Thoracic aorta (tissue), 2 donors: ENCODE results near the gene GNAS-AS1. TPM values are rescaled to one million over a fixed set of nuclear protein-coding genes. Genes with fewer than 3 reads are reported as not detected.

Source experiments
- ATAC-seq: fragments of 150-250 bp; one replicate; pipeline ENCODE4 v1.8.0; 2017; ENCODE audit warnings: low read depth; ENCODE audit not compliant: insufficient number of reproducible peaks, low FRiP score
- DNase-seq: peaks from one replicate; pipeline ENCODE4 v3.0.0-alpha.2; 2020; ENCODE audit warnings: low spot score
- H3K27ac ChIP-seq, 2 donors: fragments of 200-600 bp; sonication (generic); 1 replicate in 1 of 2; 2 replicates in 1 of 2; pipeline ENCODE4 v1.5.1; 2016; ENCODE audit warnings: mild to moderate bottlenecking in 2 of 2, moderate library complexity in 2 of 2
- H3K27me3 ChIP-seq: fragments of 200-600 bp; sonication (generic); replicated peaks from 2 replicates; pipeline ENCODE4 v1.6.0; 2016; ENCODE audit warnings: mild to moderate bottlenecking; ENCODE audit not compliant: insufficient read depth
- H3K36me3 ChIP-seq: fragments of 200-600 bp; sonication (generic); one replicate; pipeline ENCODE4 v1.5.1; 2016
- H3K4me1 ChIP-seq, 2 donors: fragments of 200-600 bp; sonication (generic); 1 replicate in 1 of 2; 2 replicates in 1 of 2; pipeline versions ENCODE4 v1.5.1 to v1.6.0; 2016; ENCODE audit warnings: low read depth in 2 of 2, mild to moderate bottlenecking in 1 of 2; ENCODE audit not compliant: control insufficient read depth in 1 of 2
- H3K4me3 ChIP-seq: fragments of 200-600 bp; sonication (generic); 2 replicates; pipeline ENCODE4 v1.5.1; 2016; ENCODE audit warnings: mild to moderate bottlenecking
- H3K9me3 ChIP-seq: fragments of 200-600 bp; sonication (generic); 2 replicates; pipeline ENCODE4 v1.5.1; 2016
- total RNA-seq, 2 donors: library from RNA; depleted of rRNA; stranded (reverse); fragments of >200 nt; gene quantifications; one replicate each; pipeline versions ENCODE4 v1.1.0 to v1.2.3, GENCODE V29; 2016
- TF ChIP-seq, protein P1 (sequence below): fragments of 200-600 bp; sonication (generic); IDR thresholded peaks from one replicate; pipeline ENCODE4 v1.5.1; 2019; ENCODE audit warnings: antibody characterized with exemption

The GNAS-AS1 gene
- total RNA-seq, 2 donors from 2014 or later, result 0.21 to 0.81 TPM

DNA sequence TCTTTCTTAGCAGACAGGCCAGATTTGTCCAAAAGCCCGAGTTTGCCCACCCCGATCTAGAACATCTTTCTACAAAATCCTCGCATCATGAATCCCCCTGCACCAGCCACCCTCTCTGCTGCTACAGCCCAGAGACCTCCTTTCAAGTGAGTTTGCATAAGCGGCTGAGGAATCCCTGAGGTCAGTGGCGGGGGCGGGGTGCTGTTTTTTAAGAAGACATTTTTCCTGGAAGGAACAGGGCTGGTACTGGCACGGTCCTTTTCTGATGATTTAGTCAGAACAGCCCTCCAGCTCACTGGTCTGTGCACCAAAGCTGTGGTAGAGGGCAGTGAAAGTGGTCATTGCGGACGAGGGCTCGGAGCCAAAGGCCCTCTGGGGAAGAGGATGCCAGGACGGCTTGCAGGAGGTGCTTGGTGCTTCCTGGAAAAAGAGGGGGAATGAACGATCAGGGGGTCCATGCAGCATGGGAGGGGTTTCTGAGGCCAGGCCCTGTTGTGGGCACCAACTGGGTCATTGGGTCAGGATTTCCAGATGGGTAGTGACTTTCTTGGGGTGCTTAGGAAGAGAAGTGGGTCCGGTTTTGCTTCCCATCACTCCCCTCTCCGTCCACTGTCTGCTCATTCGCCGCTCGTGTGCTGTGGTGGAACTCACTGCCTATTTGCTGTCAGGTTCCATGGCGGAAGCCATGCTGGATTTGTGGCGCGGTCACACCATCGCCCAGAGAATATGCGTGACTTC lies 50.4 kb downstream of the GNAS-AS1 start:
- no peaks in the 10 kb centered on the region for H3K4me1 ChIP-seq
- DNase-seq, result no peak
- no peaks in the 10 kb centered on the region for H3K36me3 ChIP-seq
- no peak for ATAC-seq
- H3K4me3 ChIP-seq, result no peak overlapping the region
- no peaks in the 10 kb centered on the region for H3K27me3 ChIP-seq
- H3K27ac ChIP-seq, result no peak overlapping the region
- no peaks in the 10 kb centered on the region for H3K9me3 ChIP-seq
- TF ChIP-seq, protein P1, sequence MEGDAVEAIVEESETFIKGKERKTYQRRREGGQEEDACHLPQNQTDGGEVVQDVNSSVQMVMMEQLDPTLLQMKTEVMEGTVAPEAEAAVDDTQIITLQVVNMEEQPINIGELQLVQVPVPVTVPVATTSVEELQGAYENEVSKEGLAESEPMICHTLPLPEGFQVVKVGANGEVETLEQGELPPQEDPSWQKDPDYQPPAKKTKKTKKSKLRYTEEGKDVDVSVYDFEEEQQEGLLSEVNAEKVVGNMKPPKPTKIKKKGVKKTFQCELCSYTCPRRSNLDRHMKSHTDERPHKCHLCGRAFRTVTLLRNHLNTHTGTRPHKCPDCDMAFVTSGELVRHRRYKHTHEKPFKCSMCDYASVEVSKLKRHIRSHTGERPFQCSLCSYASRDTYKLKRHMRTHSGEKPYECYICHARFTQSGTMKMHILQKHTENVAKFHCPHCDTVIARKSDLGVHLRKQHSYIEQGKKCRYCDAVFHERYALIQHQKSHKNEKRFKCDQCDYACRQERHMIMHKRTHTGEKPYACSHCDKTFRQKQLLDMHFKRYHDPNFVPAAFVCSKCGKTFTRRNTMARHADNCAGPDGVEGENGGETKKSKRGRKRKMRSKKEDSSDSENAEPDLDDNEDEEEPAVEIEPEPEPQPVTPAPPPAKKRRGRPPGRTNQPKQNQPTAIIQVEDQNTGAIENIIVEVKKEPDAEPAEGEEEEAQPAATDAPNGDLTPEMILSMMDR, result no peak

DNA sequence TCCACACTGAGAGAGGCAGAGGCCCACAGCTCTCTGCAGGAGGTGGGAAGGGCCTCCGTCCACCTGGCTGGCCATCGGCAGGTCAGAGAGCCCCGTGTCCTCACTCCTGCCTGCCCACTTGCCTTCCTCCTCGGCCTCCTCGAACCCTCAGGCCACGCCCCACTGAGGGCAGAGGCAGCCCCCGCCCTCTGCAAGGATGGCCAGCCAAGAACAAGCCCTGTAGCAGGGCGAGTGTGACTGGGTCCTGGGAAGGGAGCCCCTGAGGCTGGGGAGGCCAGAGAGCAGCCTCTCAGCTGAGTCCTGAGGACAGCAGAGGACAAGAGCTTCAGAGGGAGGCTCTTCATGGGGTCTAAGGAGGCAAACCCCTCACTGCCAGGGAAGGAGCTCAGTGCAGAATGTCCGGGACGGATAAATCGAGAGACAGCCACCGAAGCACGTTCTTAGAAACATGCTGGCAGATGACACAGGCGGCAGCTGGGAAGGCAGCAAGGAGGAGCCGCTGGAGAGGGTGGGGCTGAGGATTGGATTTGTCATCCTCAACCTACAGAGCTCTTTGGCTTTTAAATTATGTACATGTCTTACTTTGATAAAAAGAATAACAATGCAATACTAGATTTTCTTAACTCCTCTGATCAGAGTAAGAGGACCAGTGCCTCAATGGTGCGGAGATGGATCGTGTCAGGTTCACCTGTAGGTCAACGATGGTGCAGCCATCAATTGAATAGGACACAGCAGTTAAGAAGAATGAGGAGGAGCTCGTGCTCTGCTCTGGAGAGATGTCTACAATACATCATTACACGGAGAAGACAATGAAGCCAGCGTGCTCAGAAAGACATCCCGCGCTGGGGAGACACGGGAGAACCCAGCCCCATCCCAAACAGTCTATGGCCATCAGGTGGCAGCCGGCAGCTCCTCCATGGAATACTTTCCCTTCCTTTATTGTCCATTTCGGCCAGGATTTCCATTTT lies 53.0 kb downstream of the GNAS-AS1 start:
- TF ChIP-seq, protein P1, result no peak
- Histone ChIP-seq H3K4me1 (no peaks in the 10 kb centered on the region), H3K27ac (no peak overlapping the region), H3K4me3 (no peak overlapping the region), H3K9me3 (no peaks in the 10 kb centered on the region), H3K27me3 (no peaks in the 10 kb centered on the region), H3K36me3 (no peaks in the 10 kb centered on the region)
- no peak for DNase-seq
- ATAC-seq, result no peak

DNA sequence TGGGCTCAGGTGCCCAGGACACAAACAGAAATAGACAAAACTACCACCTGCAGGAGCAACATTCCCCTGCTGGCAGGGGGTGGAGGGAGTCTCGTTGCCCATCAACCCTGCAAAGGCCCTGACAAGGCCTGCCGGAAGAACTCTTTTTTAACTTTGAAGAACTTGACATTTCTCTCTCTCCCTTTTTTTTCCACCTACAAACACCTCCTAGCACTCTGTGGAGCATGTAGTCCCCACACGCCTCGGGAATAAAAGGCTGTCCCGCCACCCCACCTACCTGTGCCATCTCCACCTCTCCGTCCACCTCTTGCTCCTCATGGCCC lies 54.8 kb downstream of the GNAS-AS1 start:
- Histone ChIP-seq H3K4me1 (no peaks in the 10 kb centered on the region), H3K36me3 (no peaks in the 10 kb centered on the region), H3K9me3 (no peaks in the 10 kb centered on the region), H3K4me3 (no peak overlapping the region), H3K27me3 (no peaks in the 10 kb centered on the region), H3K27ac (no peak overlapping the region)
- TF ChIP-seq, protein P1, result no peak
- no peak for DNase-seq
- no peak for ATAC-seq

DNA sequence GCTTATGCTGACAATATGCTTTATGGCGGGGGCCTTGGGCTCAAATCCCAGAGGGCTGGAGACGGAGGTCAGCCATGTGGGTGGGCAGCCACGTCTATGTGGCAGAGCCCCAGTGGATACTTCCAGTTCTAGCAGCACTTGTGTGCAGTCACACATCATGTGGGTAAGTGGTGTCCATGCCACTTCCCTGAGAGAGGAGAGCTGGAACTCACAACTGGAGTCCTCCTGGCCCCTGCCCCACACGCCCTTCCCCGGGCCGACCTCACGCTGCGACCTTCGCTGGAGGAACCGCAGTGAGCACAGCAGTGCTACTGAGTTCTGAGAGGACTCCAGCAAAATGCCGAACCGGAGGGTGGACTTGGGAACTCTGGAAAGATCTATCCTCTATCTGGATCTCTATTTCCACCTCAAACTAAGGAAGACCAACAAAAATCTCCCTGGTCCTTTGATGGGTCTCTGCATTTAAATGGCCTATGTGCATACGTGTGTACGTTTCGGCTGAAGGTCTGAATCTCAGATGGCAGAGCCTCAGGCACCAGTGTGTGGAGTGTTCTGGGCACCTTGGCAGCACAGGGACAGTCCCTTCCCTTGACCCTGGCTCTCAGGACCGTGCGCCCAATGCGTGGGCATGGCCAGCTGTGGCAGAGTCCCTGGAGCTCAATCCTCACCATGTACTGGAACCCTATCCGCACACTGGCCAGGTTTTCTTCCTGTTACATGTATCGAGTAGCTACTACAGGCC lies 55.4 kb downstream of the GNAS-AS1 start:
- Histone ChIP-seq H3K27ac (no peak overlapping the region), H3K4me3 (no peak overlapping the region), H3K36me3 (no peaks in the 10 kb centered on the region), H3K4me1 (no peaks in the 10 kb centered on the region), H3K9me3 (no peaks in the 10 kb centered on the region), H3K27me3 (no peaks in the 10 kb centered on the region)
- DNase-seq (no peak), ATAC-seq (no peak)
- TF ChIP-seq, protein P1, result no peak
